SK-N-SH (cell line): ENCODE data around the gene SV2C.

Experiments
- CTCF ChIP-seq: fragments of 200-600 bp; sonication (generic); IDR thresholded peaks from 2 replicates; pipeline ENCODE4 v1.6.1; 2017; ENCODE audit warnings: antibody characterized with exemption, mild to moderate bottlenecking, moderate library complexity
- POLR2AphosphoS5 ChIP-seq: IDR thresholded peaks from 2 replicates; pipeline ENCODE4 v1.6.1; 2012; ENCODE audit warnings: low read depth, low read length
- ZBTB33 ChIP-seq: IDR thresholded peaks from 2 replicates; pipeline ENCODE4 v1.4.0; 2012; ENCODE audit warnings: low read depth, borderline replicate concordance

DNA sequence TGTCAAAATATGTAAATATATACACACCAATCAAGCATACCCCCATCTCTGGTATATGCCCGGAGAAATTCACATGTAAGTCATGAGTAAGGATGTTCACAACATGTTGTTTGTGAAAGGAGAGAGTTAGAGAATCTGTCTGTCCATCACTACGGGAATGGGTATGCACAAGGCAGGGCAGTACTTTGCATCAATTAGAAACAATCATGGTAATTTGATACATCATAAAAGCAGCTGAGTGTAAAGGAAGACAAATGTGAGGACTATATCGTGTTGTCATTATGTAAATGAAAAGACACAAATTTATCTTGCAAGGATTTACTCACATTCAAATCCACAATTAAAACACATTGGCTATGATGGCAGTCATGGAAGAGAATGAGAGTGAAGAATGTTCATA, 146.7 kb downstream of the SV2C start:
- TF ChIP-seq CTCF (no peak), POLR2AphosphoS5 (no peak), ZBTB33 (no peak)
